ENCODE results near the gene LST1.
A peak's percentile ranks its signal among the peaks of the same experiment; 100 is the strongest.

LST1 gene

GRCh38 chr6:31586008-31586407, at the start of gene LST1:
Gene LST1 (plus strand): TSS chr6:31586277. CDS start chr6:31587300, 1,023 bp downstream.
- DNase-seq: no peak

- no peak for DNase-seq
These were observed 47.2 kb upstream of the LST1 start for GRCh38 chr6:31538805-31539400.

GRCh38 chr6:31540640-31541039, 45.4 kb upstream of the LST1 start:
- DNase-seq: no peak

GRCh38 chr6:31541059-31541657, 44.9 kb upstream of the LST1 start:
- DNase-seq: peak; percentile 76

- peak; percentile 98 for DNase-seq
These were observed 44.2 kb upstream of the LST1 start, which contains the start of gene DDX39B for GRCh38 chr6:31541658-31542521. Gene DDX39B (minus strand): TSS chr6:31542003. CDS start chr6:31540532, 1,471 bp downstream.

- no peak for DNase-seq
These were observed 42.4 kb upstream of the LST1 start for GRCh38 chr6:31543639-31544038.

DNA sequence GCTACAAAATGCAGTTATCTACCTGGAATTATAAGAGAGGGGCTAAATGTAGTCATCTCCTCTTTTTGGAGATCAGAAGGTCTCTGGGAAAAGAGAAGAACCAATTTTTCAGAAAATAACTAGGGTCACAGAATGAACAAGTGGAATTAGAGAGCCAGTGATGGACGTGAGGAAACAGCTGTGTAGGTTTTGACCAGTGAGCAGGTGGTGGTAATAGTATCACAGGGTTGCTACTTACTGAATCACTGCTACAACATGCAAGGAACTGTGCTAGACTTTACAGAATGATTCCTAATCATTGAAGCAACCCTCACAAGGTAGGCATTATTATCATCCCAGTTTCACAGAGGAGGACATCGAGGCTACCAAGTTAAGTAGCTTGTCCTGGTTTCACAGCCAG, 41.4 kb upstream of the LST1 start:
- DNase-seq: no peak

GRCh38 chr6:31545291-31545690, 40.8 kb upstream of the LST1 start:
- DNase-seq: no peak

- peak; percentile 95 for DNase-seq
These were observed 39.6 kb upstream of the LST1 start, which contains the start of gene ATP6V1G2 for GRCh38 chr6:31546339-31546957. Gene ATP6V1G2 (minus strand): TSS chr6:31546608. CDS start chr6:31546559, 49 bp downstream.

DNA sequence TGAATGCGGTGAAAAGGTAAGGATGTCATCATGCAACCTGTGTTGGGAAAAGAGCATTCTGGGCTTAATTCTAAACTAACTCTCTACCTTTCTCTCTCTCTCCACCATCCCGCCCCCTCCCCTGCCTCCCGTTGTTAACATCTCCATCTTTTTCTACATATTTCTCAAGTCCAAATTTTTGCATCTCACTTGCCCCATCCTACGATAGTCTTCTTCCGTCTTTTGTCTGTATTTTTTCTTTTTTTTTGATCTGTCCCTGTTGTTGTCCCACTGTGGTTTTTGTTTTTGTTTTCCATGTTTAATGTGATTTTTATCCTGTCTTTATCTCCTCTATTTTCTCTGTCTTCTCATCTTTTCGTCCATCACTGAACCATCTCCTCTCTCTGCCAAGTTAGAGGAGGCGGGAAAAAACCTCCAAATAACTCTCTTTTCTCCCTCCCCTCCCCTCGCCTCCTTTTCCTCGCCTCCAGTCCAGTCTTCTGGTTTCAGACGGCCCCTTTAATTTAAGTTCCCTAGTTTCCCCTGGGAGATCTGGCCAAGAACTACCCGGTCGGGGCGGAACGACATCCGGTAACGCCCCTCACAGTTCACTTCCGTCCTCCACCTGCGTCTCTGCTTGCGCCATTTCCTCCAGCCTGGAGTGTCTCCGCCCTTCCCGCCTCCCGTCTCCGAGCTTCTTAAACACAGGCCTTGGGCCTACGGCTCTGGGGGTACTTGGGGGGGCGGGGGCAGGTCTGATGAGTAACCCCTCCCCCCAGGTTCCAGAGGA, 38.9 kb upstream of the LST1 start, which contains the start of gene NFKBIL1:
NFKBIL1 (plus strand) TSS at position 651 of the 769 bp plus-strand sequence; CDS start at position 738, 87 bp downstream.
- DNase-seq: peak; percentile 97

GRCh38 chr6:31547727-31548543, 38.1 kb upstream of the LST1 start:
- no peak for DNase-seq

GRCh38 chr6:31548544-31548873, 37.6 kb upstream of the LST1 start:
- DNase-seq: no peak

DNA sequence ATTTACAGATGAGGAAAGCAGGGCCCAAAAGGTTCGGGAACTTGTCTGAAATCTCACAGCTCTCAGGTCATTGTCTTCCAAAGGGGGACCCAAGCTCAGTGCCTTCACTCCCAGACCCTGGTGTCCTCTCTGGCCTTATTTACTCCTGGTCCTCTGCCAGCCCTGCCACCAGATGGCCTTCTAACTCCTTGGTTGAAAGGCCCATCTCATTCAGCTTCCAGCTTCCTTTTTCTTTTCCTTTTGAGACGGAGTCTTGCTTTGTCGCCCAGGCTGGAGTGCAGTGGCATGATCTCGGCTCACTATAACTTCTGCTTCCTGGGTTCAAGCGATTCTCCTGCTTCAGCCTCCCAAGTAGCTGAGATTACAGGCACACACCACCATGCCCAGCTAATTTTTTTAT, 34.7 kb upstream of the LST1 start:
- DNase-seq: peak; percentile 85

DNA sequence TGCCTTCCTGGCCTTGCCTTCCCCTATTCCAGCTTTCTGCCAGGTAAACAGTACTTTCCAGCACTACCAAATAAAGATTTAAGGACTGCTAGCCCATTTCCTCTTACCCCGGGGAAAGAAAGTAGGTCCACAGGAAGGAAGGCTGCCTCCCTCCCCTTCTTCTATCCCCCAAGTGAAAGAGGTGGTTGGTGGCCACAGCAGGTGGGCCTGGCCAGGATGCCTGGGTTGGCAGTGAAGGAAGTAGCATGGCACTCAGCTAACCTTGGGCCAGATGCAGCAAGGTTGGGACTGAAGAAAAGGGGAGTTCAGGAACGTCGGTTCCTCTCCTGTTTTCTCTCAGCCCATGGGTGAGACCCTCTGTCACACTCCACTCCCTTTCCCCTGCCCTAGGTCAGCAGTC, 29.8 kb upstream of the LST1 start:
- DNase-seq: no peak

DNA sequence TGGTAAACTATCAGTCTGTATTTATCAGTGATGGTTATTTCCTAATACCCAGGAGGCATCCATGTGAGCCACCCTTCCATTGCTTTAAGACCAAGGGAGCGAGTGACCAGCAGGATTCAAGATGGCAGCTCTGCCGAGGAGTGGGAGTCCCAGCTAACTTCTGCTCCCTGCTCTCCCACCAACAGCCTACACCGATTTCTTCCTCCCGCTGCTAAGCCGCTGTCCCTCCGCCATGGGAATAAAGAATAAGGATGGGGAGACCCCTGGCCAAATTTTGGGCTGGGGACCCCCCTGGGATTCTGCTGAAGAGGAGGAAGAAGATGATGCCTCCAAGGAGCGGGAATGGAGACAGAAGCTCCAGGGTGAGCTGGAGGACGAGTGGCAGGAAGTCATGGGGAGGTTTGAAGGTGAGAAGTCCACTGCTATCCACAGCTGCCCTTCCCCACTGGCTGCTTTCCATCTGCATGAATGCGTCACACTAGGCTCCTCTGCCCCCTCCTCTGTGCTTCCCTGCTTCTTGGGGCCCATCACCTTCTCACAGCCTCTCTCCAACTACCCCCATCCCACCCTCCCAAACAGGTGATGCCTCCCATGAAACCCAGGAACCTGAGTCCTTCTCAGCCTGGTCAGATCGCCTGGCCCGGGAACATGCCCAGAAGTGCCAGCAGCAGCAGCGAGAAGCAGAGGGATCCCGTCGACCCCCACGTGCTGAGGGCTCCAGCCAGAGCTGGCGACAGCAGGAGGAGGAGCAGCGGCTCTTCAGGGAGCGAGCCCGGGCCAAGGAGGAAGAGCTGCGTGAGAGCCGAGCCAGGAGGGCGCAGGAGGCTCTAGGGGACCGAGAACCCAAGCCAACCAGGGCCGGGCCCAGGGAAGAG, 28.4 kb upstream of the LST1 start:
- no peak for DNase-seq

DNA sequence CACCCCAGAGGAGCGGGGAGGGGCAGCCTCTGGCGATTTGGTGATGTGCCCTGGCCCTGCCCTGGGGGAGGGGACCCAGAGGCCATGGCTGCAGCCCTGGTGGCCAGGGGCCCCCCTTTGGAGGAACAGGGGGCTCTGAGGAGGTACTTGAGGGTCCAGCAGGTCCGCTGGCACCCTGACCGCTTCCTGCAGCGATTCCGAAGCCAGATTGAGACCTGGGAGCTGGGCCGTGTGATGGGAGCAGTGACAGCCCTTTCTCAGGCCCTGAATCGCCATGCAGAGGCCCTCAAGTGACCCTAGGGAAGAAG, 27.8 kb upstream of the LST1 start:
- DNase-seq: no peak

GRCh38 chr6:31558631-31559500, 27.2 kb upstream of the LST1 start:
- DNase-seq: peak; percentile 81

DNA sequence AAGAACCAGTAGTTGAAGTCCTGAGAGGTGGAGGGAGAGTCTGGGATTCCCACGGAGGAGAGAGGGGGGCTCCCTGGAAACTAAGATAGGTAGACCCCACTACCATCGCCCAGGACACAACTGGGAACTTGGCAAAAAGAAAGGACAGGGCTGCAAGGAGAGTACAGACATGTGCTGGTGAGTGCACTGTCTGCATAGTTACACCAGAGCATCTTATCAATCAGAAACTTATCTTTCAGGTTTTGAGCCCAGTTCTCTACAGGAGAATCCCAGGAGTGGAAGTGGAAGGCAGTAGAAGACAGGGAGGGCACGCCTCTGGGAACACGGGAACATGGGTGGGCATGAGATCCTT, 26.5 kb upstream of the LST1 start:
- DNase-seq: no peak

DNA sequence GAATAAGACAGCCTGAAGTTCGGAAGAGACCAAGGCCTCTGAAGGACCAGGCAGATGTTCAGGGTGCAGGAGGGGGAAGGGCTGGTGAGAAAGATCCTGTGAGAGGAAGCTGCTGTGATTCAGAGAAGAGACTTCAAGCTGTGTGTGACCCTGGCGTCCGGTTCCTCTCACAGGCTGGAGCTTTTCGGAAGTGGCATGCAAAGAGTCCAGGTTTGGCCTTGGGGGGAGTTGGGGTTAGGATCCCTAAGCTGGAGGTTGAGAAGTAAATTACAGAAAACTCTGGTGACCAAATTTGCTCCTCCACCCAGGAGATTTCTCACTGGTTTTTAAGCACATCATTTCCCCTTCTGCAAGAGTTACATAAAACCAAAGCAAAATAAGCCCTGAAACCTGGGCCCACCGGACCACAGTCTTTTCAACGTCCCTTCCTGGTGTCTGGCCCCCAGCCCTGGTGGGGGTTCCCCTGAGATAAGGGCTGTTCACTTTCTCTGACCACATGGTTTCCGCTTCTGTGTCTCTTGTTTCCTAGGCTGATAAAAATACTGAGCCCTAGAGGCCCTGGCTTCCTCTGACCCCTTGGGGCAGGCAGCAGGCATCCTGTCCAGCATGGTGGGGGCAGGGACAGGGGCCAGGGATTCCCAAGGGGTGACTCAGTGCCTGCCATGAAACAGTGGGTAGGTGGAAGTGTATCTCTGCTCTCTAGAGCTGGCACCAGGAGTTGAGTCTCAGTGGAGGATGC, 25.9 kb upstream of the LST1 start:
- DNase-seq: peak; percentile 89
